ENCODE data around the gene PARD6B. TPM values are rescaled to one million over a fixed set of nuclear protein-coding genes. Genes with fewer than 3 reads are reported as not detected.
A peak's percentile ranks its signal among the peaks of the same experiment; 100 is the strongest.
"Not testable (repeated sequence)": the region's sequence is repeated elsewhere in the genome, so short reads cannot be mapped to it uniquely, and the experiment has no call there.

PARD6B gene
- total RNA-seq, 2 experiments from 2014 or later = 4.4 to 6.1 TPM

DNA sequence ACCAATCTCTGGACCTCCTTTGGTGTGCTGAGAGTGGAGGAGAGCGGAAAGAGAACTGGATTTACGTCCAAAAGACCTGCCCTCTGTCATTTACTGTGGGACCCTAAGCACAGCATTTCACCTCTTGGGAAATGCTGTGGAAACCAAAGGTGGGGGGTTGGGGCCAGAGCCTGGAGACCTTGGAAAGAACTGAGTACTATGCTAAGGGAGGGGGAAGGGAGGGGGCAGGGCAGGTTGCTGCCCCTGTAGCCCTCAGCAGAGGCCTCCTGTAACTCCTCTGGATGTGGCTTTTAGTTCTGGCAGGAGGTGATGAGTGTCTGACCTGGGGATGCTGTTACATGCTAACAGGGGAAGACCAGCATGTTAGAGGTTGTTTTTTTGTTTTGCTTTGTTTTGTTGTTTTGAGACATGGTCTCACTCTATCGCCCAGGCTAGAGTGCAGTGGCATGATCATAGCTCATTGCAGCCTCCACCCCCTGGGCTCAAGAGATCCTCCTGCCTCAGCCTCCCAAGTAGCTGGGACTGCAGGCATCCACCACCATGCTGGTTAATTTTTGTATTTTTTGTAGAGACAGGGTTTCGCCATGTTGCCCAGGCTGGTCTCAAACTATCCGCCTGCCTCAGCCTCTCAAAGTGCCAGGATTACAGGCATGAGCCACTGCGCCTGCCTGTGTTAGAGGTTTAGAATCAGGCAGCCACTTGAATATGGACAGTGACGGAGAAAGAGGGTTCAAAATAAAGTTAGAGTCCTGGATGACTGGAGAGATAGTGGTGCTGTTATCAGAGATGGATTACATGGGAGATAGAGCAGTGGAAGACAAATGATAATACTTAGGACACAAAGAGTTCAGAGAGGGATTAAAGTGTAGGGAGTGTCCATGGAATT lies 18.4 kb upstream of the PARD6B start:
- ChIA-PET CTCF (ENCODE audit: unreplicated experiment) (no interaction called here), POLR2A (no interaction called here)
- Histone ChIP-seq H3K36me3 (ENCODE audit: insufficient read depth, low read length) (no peaks in the 10 kb centered on the region), H3K9me3 (ENCODE audit: low read length) (no peaks in the 10 kb centered on the region), H4K20me1 (ENCODE audit: insufficient read depth, low read length) (no peaks in the 10 kb centered on the region), H2AFZ (ENCODE audit: low read length) (no peak overlapping the region), H3K4me2 (ENCODE audit: low read length) (no peak overlapping the region), H3K27ac (ENCODE audit: low read depth, low read length, poor library complexity, severe bottlenecking) (no peak overlapping the region), H3K9me2 (ENCODE audit: insufficient read depth, low read length) (no peaks in the 10 kb centered on the region), H3K79me2 (ENCODE audit: insufficient read depth, low read depth, low read length) (no peaks in the 10 kb centered on the region), H3K4me3 (ENCODE audit: low read depth, low read length, poor library complexity, severe bottlenecking) (no peak overlapping the region), H3K4me1 (ENCODE audit: insufficient read depth, low read length, poor library complexity, severe bottlenecking) (no peaks in the 10 kb centered on the region)
- intact Hi-C loops (cut with micrococcal nuclease; ENCODE audit: unreplicated experiment) = no loop called here
- TF ChIP-seq, protein P1, sequence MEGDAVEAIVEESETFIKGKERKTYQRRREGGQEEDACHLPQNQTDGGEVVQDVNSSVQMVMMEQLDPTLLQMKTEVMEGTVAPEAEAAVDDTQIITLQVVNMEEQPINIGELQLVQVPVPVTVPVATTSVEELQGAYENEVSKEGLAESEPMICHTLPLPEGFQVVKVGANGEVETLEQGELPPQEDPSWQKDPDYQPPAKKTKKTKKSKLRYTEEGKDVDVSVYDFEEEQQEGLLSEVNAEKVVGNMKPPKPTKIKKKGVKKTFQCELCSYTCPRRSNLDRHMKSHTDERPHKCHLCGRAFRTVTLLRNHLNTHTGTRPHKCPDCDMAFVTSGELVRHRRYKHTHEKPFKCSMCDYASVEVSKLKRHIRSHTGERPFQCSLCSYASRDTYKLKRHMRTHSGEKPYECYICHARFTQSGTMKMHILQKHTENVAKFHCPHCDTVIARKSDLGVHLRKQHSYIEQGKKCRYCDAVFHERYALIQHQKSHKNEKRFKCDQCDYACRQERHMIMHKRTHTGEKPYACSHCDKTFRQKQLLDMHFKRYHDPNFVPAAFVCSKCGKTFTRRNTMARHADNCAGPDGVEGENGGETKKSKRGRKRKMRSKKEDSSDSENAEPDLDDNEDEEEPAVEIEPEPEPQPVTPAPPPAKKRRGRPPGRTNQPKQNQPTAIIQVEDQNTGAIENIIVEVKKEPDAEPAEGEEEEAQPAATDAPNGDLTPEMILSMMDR (conservative IDR thresholded peaks at IDR 0.05; ENCODE audit: low read length) = no peak
- TF ChIP-seq EZH2phosphoT487 (IDR thresholded peaks at IDR 0.05; ENCODE audit: borderline replicate concordance, low read depth, low read length) = no peak
- no TSS peak for BruUV-seq (replicated peaks)
- DNase-seq (ENCODE audit: low spot score) = no peak

DNA sequence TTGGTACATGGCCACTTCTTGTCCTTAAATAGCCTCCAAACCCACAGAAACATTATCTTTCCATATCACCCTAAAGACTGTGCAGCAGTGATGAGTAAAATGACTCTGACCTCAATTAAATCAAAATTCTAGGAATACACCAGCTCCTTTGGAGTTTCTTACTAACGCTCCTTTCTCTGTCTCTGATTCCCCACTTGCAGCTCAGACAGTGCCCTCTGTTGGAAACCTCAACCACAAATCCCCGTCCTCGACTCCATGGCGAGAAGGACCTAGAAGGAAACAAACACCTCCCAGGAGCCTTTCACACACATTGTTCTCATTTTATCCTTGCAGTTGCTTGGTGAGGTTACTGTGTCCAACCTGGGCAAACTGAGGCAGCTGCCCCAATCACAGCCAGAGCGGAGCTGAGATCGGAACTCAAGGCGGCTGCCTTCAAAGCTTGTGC lies 17.7 kb upstream of the PARD6B start:
- CTCF ChIA-PET (ENCODE audit: unreplicated experiment) = no interaction called here
- H3K4me2 ChIP-seq (ENCODE audit: low read length) = no peak overlapping the region

DNA sequence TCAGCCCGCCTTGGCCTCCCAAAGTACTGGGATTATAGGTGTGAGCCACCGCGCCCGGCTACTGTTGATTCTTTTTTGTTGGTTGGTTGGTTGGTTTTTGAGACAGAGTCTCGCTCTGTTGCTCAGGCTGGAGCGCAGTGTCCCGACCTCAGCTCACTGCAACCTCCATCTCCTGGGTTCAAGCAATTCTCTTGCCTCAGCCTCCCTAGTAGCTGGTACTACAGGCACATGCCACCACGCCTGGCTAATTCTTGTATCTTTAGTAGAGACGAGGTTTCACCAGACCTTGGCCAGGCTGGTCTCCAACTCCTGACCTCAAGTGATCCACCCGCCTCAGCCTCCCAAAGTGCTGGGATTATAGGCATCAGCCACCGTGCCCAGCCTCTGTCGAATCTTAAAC lies 17.0 kb upstream of the PARD6B start:
- H2AFZ ChIP-seq (ENCODE audit: low read length); H3K9me2 ChIP-seq (ENCODE audit: insufficient read depth, low read length); BruUV-seq (replicated peaks); DNase-seq (ENCODE audit: low spot score); H3K36me3 ChIP-seq (ENCODE audit: insufficient read depth, low read length); H3K4me1 ChIP-seq (ENCODE audit: insufficient read depth, low read length, poor library complexity, severe bottlenecking); intact Hi-C loops (cut with micrococcal nuclease; ENCODE audit: unreplicated experiment); H3K4me3 ChIP-seq (ENCODE audit: low read depth, low read length, poor library complexity, severe bottlenecking); H3K9me3 ChIP-seq (ENCODE audit: low read length); CTCF ChIA-PET (ENCODE audit: unreplicated experiment); H3K27ac ChIP-seq (ENCODE audit: low read depth, low read length, poor library complexity, severe bottlenecking); H3K79me2 ChIP-seq (ENCODE audit: insufficient read depth, low read depth, low read length); POLR2A ChIA-PET; H3K4me2 ChIP-seq (ENCODE audit: low read length); H4K20me1 ChIP-seq (ENCODE audit: insufficient read depth, low read length): not testable (repeated sequence)

More for the DNA sequence above, 17.7 kb upstream of the PARD6B start:
- Histone ChIP-seq H3K36me3 (ENCODE audit: insufficient read depth, low read length) (no peaks in the 10 kb centered on the region), H3K79me2 (ENCODE audit: insufficient read depth, low read depth, low read length) (no peaks in the 10 kb centered on the region), H3K4me3 (ENCODE audit: low read depth, low read length, poor library complexity, severe bottlenecking) (no peak overlapping the region), H3K9me2 (ENCODE audit: insufficient read depth, low read length) (no peaks in the 10 kb centered on the region), H3K27ac (ENCODE audit: low read depth, low read length, poor library complexity, severe bottlenecking) (no peak overlapping the region), H3K9me3 (ENCODE audit: low read length) (no peaks in the 10 kb centered on the region), H2AFZ (ENCODE audit: low read length) (no peak overlapping the region), H4K20me1 (ENCODE audit: insufficient read depth, low read length) (no peaks in the 10 kb centered on the region), H3K4me1 (ENCODE audit: insufficient read depth, low read length, poor library complexity, severe bottlenecking) (no peaks in the 10 kb centered on the region)
- intact Hi-C loops (cut with micrococcal nuclease; ENCODE audit: unreplicated experiment) = no loop called here
- DNase-seq (ENCODE audit: low spot score) = no peak
- TF ChIP-seq, protein P1 (conservative IDR thresholded peaks at IDR 0.05; ENCODE audit: low read length) = peak; percentile 28; the same call in 1 of the 2 replicates
- no peak for TF ChIP-seq EZH2phosphoT487 (IDR thresholded peaks at IDR 0.05; ENCODE audit: borderline replicate concordance, low read depth, low read length)
- no TSS peak for BruUV-seq (replicated peaks)
- POLR2A ChIA-PET = no interaction called here
